Measurements from ENCODE around the gene ATP5F1A. TPM values are rescaled to one million over a fixed set of nuclear protein-coding genes. Genes with fewer than 3 reads are reported as not detected.

ATP5F1A gene
- total RNA-seq (2022; extraction: Qiagen RNA extraction; ENCODE audit: low read depth) = 302 to 346 TPM (median 313 TPM) in 5 replicates

GRCh38 chr18:46097801-46098615 lies at the start of gene ATP5F1A:
ATP5F1A (minus strand) TSS chr18:46098296; CDS start chr18:46098231, 65 bp downstream.

GRCh38 chr18:46104128-46104911 lies 6.2 kb upstream of the ATP5F1A start, which contains the start of gene HAUS1:
HAUS1 (plus strand) TSS chr18:46104385; CDS start chr18:46104412, 27 bp downstream.

GRCh38 chr18:46071653-46072375 lies 26.3 kb downstream of the ATP5F1A start, which contains the start of gene PSTPIP2:
PSTPIP2 (minus strand) TSS chr18:46072260; CDS start chr18:46072188, 72 bp downstream.

Other genes with a start within 250 kb of the ATP5F1A start
- 3.7 to 5.1 TPM (median 4.1 TPM) in 5 replicates for gene EPG5, start 131.0 kb downstream of the ATP5F1A start, total RNA-seq (2022; extraction: Qiagen RNA extraction; ENCODE audit: low read depth)
- gene PSTPIP2, start 26.0 kb downstream of the ATP5F1A start, total RNA-seq (2022; extraction: Qiagen RNA extraction; ENCODE audit: low read depth) = 0.23 to 0.40 TPM (median 0.31 TPM) in 5 replicates
- 37.0 to 54.9 TPM (median 37.6 TPM) in 5 replicates for gene HAUS1, start 6.1 kb upstream of the ATP5F1A start, total RNA-seq (2022; extraction: Qiagen RNA extraction; ENCODE audit: low read depth)